Karpas-422 (cell line): Measurements from ENCODE around the gene TMCO4. TPM values are rescaled to one million over a fixed set of nuclear protein-coding genes. Genes with fewer than 3 reads are reported as not detected.

Experiments used
- DNase-seq: peaks from one replicate; pipeline ENCODE4 v3.0.0-alpha.2; 2015
- H2AFZ ChIP-seq: fragments of 200-600 bp; sonication (generic); 2 replicates; pipeline ENCODE4 v1.6.1; 2014; ENCODE audit warnings: antibody characterized with exemption, low read length, mixed read lengths
- H3K27ac ChIP-seq: fragments of 200-600 bp; sonication (generic); 2 replicates; pipeline ENCODE4 v1.5.1; 2014; ENCODE audit warnings: mild to moderate bottlenecking, low read length, moderate library complexity
- H3K27me3 ChIP-seq: fragments of 200-600 bp; sonication (generic); 2 replicates; pipeline ENCODE4 v1.6.1; 2014; ENCODE audit warnings: low read length, mixed read lengths
- H3K36me3 ChIP-seq: fragments of 200-600 bp; sonication (generic); 2 replicates; pipeline ENCODE4 v1.6.1; 2014; ENCODE audit warnings: low read length, mixed read lengths; ENCODE audit not compliant: insufficient read depth
- H3K4me1 ChIP-seq: fragments of 200-600 bp; sonication (generic); 2 replicates; pipeline ENCODE4 v1.6.1; 2014; ENCODE audit warnings: mild to moderate bottlenecking, low read length, mixed read lengths
- H3K4me2 ChIP-seq: fragments of 200-600 bp; sonication (generic); 2 replicates; pipeline ENCODE4 v1.6.1; 2014; ENCODE audit warnings: low read length, low read depth, mild to moderate bottlenecking; ENCODE audit not compliant: poor library complexity, severe bottlenecking
- H3K4me3 ChIP-seq: fragments of 200-600 bp; sonication (generic); 2 replicates; pipeline ENCODE4 v1.5.1; 2014; ENCODE audit warnings: mild to moderate bottlenecking, antibody characterized with exemption, low read length, mixed read lengths
- H3K79me2 ChIP-seq: fragments of 200-600 bp; sonication (generic); 2 replicates; pipeline ENCODE4 v1.6.1; 2014; ENCODE audit warnings: mild to moderate bottlenecking, low read length, mixed read lengths
- H3K9ac ChIP-seq: fragments of 200-600 bp; sonication (generic); 2 replicates; pipeline ENCODE4 v1.6.0; 2014; ENCODE audit warnings: low read length
- H3K9me2 ChIP-seq: fragments of 200-600 bp; sonication (generic), shearing (Covaris generic); replicated peaks from 2 replicates; pipeline ENCODE4 v1.6.0; 2014; ENCODE audit warnings: mild to moderate bottlenecking, low read length, moderate library complexity; ENCODE audit not compliant: insufficient read depth
- H3K9me3 ChIP-seq: fragments of 300-700, 200-600 bp; sonication (generic); 2 replicates; pipeline ENCODE4 v1.6.1; 2014; ENCODE audit warnings: low read length, mixed read lengths
- H4K20me1 ChIP-seq: fragments of 200-600 bp; sonication (generic); 2 replicates; pipeline ENCODE4 v1.6.1; 2014; ENCODE audit warnings: mild to moderate bottlenecking, antibody characterized with exemption, low read length, low read depth; ENCODE audit not compliant: insufficient read depth
- total RNA-seq: library from RNA; depleted of rRNA; stranded (reverse); fragments of >200 nt; shearing (Covaris generic); gene quantifications from 2 replicates; pipeline ENCODE4 v1.2.3, GENCODE V29; 2014; ENCODE audit warnings: low replicate concordance

TMCO4 gene
- total RNA-seq, 1 experiment from 2014 or later, result 9.9 TPM

DNA sequence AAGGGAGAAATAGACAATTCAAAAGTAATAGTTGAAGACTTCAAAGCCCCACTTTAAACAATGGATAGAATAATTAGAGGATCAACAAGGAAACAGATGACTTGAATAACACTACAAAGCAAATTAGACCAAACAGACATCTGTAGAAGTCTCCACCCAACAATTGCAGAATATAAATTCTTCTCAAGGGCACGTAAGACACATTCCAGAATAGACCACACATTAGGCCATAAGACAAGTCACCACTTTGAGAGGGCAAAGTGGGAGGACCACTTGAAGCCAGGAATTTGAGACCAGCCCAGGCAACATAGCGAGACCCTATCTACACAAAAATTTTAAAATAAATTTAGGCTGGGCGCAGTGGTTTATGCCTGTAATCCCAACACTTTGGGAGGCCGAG is 35.9 kb upstream of the TMCO4 start:
- Histone ChIP-seq H3K4me1 (no peaks in the 10 kb centered on the region), H3K9me3 (no peaks in the 10 kb centered on the region), H3K79me2 (no peaks in the 10 kb centered on the region), H3K27ac (no peak overlapping the region), H3K27me3 (0 out of 2 replicates have a peak, but pooled peaks cover 2% of the 10 kb centered on the region), H3K4me2 (no peak overlapping the region), H3K9me2 (no peaks in the 10 kb centered on the region), H3K4me3 (no peak overlapping the region), H4K20me1 (no peaks in the 10 kb centered on the region), H3K9ac (no peak overlapping the region), H2AFZ (no peak overlapping the region), H3K36me3 (no peaks in the 10 kb centered on the region)
- DNase-seq, result no peak

- Histone ChIP-seq H3K4me1 (no peaks in the 10 kb centered on the region), H2AFZ (no peak overlapping the region), H3K4me3 (no peak overlapping the region), H3K9me2 (no peaks in the 10 kb centered on the region), H3K27me3 (0 out of 2 replicates have a peak, but pooled peaks cover 2% of the 10 kb centered on the region), H3K36me3 (no peaks in the 10 kb centered on the region), H3K27ac (no peak overlapping the region), H3K9ac (no peak overlapping the region), H3K9me3 (no peaks in the 10 kb centered on the region), H3K79me2 (no peaks in the 10 kb centered on the region), H3K4me2 (no peak overlapping the region), H4K20me1 (no peaks in the 10 kb centered on the region)
- DNase-seq, result no peak
Observed at GRCh38 chr1:19831441-19831840, 31.7 kb upstream of the TMCO4 start.

- H3K27ac ChIP-seq, result no peak overlapping the region
- H2AFZ ChIP-seq, result no peak overlapping the region
- H3K36me3 ChIP-seq, result no peaks in the 10 kb centered on the region
- no peak for DNase-seq
- no peak overlapping the region for H3K4me2 ChIP-seq
- no peaks in the 10 kb centered on the region for H3K9me2 ChIP-seq
- H3K79me2 ChIP-seq, result no peaks in the 10 kb centered on the region
- no peaks in the 10 kb centered on the region for H4K20me1 ChIP-seq
- no peaks in the 10 kb centered on the region for H3K4me1 ChIP-seq
- no peak overlapping the region for H3K4me3 ChIP-seq
- no peaks in the 10 kb centered on the region for H3K9me3 ChIP-seq
- H3K9ac ChIP-seq, result no peak overlapping the region
- 0 out of 2 replicates have a peak, but pooled peaks cover 2% of the 10 kb centered on the region for H3K27me3 ChIP-seq
Observed at GRCh38 chr1:19828546-19828945, 28.8 kb upstream of the TMCO4 start.

DNA sequence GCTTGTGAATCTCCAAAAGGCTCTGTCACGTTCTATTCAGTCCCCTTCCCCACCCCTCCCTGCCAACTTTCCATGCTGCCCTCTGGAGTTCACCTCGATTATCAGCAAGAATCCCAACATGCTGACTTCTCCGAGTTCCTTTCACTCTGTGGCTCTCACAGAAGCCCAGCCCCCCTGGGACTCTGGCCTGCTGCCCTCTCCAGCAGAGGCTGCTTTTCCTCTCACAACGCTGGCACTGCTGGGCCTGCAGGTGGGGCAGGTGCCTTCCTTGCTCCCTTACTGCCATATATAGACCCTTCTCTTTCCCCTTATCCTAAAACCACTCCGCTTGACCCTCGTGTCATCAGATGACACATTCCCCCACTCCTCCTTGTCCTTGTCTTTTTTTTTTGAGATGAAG is 25.6 kb upstream of the TMCO4 start:
- DNase-seq, result no peak
- H3K27me3 ChIP-seq, result no peaks in the 10 kb centered on the region
- H3K4me1 ChIP-seq, result no peaks in the 10 kb centered on the region
- no peak overlapping the region for H3K4me3 ChIP-seq
- H3K4me2 ChIP-seq, result no peak overlapping the region
- no peaks in the 10 kb centered on the region for H3K36me3 ChIP-seq
- H3K9me3 ChIP-seq, result no peaks in the 10 kb centered on the region
- H3K9ac ChIP-seq, result no peak overlapping the region
- H4K20me1 ChIP-seq, result no peaks in the 10 kb centered on the region
- H3K9me2 ChIP-seq, result no peaks in the 10 kb centered on the region
- no peaks in the 10 kb centered on the region for H3K79me2 ChIP-seq
- no peak overlapping the region for H2AFZ ChIP-seq
- H3K27ac ChIP-seq, result no peak overlapping the region

DNA sequence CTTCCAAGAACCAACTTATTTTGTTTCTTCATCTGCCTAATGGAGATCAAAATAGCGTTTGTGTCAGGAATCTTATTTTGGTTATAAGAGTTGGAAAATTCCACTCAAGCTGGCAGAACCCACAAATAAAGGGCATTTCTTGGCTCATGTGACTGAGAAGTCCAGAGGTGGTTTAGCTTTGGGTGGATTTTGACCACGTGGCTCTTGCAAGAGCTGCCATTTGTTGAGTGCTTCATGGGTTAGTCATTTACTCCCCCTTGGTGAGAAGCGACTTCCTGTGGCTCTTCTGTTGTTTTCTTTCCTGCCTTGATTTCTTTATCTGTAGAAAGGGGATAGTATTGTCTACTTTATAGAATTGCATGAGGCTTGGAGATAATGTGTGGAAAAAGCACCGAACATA is 24.8 kb upstream of the TMCO4 start:
- Histone ChIP-seq H3K9ac (no peak overlapping the region), H3K4me3 (no peak overlapping the region), H3K9me2 (no peaks in the 10 kb centered on the region), H3K9me3 (no peaks in the 10 kb centered on the region), H4K20me1 (no peaks in the 10 kb centered on the region), H3K79me2 (no peaks in the 10 kb centered on the region), H3K27me3 (no peaks in the 10 kb centered on the region), H2AFZ (no peak overlapping the region), H3K4me2 (no peak overlapping the region), H3K4me1 (no peaks in the 10 kb centered on the region), H3K27ac (no peak overlapping the region), H3K36me3 (no peaks in the 10 kb centered on the region)
- no peak for DNase-seq

DNA sequence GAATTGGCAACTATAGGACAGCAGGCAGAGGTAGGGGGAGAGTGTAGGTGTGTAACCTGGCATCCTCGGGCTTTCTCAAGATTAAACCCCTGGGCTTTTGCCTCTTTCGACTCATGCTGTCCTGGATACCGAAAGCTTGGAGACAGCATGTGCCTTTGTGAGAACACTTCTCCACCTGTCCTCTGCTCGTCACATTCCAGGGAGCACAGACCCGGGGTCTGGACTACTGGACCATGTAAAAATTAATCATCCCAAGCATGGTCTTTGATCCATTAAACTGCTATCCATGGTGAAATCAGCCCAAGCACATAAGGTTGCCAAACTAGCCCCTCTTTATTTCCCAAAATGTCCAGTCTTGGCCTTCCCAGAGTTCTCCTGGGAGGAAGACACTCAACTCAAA is 24.3 kb upstream of the TMCO4 start:
- H3K4me2 ChIP-seq, result no peak overlapping the region
- no peaks in the 10 kb centered on the region for H3K4me1 ChIP-seq
- H3K79me2 ChIP-seq, result no peaks in the 10 kb centered on the region
- no peaks in the 10 kb centered on the region for H4K20me1 ChIP-seq
- H2AFZ ChIP-seq, result no peak overlapping the region
- H3K9ac ChIP-seq, result no peak overlapping the region
- no peaks in the 10 kb centered on the region for H3K27me3 ChIP-seq
- DNase-seq, result no peak
- no peak overlapping the region for H3K27ac ChIP-seq
- H3K36me3 ChIP-seq, result no peaks in the 10 kb centered on the region
- H3K9me3 ChIP-seq, result no peaks in the 10 kb centered on the region
- H3K4me3 ChIP-seq, result no peak overlapping the region
- H3K9me2 ChIP-seq, result no peaks in the 10 kb centered on the region

- H2AFZ ChIP-seq, result no peak overlapping the region
- H3K79me2 ChIP-seq, result no peaks in the 10 kb centered on the region
- H3K27ac ChIP-seq, result no peak overlapping the region
- H3K36me3 ChIP-seq, result no peaks in the 10 kb centered on the region
- H3K9me3 ChIP-seq, result no peaks in the 10 kb centered on the region
- no peaks in the 10 kb centered on the region for H3K27me3 ChIP-seq
- H4K20me1 ChIP-seq, result no peaks in the 10 kb centered on the region
- H3K4me3 ChIP-seq, result no peak overlapping the region
- H3K4me1 ChIP-seq, result no peaks in the 10 kb centered on the region
- no peak for DNase-seq
- H3K9ac ChIP-seq, result no peak overlapping the region
- H3K9me2 ChIP-seq, result no peaks in the 10 kb centered on the region
- no peak overlapping the region for H3K4me2 ChIP-seq
Observed at GRCh38 chr1:19819701-19820100, 20.0 kb upstream of the TMCO4 start.

DNA sequence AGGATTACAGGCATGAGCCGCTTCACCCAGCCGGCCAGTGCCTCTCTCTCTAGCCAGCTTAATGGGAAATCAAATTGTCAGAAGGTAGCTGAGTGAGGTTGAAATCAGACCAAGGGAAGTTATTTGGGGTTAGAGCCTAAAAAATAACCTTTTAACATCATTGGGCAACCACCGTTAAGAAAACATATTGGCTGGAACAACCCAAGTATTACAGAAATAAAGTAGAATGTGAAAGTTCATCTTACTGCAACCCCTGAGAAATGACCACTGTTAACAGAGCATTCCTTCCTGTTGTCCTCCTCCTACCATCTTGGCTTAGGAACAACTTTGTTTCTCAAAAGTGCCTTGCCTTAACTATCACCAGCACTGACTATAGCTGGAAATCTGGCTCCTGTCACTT is 18.6 kb upstream of the TMCO4 start:
- Histone ChIP-seq H3K79me2 (no peaks in the 10 kb centered on the region), H3K4me2 (no peak overlapping the region), H3K4me1 (no peaks in the 10 kb centered on the region), H3K9ac (no peak overlapping the region), H3K9me2 (no peaks in the 10 kb centered on the region), H4K20me1 (no peaks in the 10 kb centered on the region), H3K36me3 (no peaks in the 10 kb centered on the region), H3K27ac (no peak overlapping the region), H3K9me3 (no peaks in the 10 kb centered on the region), H3K4me3 (no peak overlapping the region), H3K27me3 (no peaks in the 10 kb centered on the region), H2AFZ (no peak overlapping the region)
- DNase-seq, result no peak

- Histone ChIP-seq H3K27me3 (no peaks in the 10 kb centered on the region), H3K4me2 (no peak overlapping the region), H3K9ac (no peak overlapping the region), H3K4me3 (no peak overlapping the region), H2AFZ (no peak overlapping the region), H3K27ac (no peak overlapping the region), H3K9me2 (no peaks in the 10 kb centered on the region), H4K20me1 (no peaks in the 10 kb centered on the region), H3K79me2 (no peaks in the 10 kb centered on the region), H3K4me1 (no peaks in the 10 kb centered on the region), H3K36me3 (no peaks in the 10 kb centered on the region), H3K9me3 (no peaks in the 10 kb centered on the region)
- no peak for DNase-seq
Observed at GRCh38 chr1:19817160-19817559, 17.4 kb upstream of the TMCO4 start.
